ENCODE measurements around the gene DERL2.
A peak's percentile ranks its signal among the peaks of the same experiment; 100 is the strongest.

Gene DERL2

DNA sequence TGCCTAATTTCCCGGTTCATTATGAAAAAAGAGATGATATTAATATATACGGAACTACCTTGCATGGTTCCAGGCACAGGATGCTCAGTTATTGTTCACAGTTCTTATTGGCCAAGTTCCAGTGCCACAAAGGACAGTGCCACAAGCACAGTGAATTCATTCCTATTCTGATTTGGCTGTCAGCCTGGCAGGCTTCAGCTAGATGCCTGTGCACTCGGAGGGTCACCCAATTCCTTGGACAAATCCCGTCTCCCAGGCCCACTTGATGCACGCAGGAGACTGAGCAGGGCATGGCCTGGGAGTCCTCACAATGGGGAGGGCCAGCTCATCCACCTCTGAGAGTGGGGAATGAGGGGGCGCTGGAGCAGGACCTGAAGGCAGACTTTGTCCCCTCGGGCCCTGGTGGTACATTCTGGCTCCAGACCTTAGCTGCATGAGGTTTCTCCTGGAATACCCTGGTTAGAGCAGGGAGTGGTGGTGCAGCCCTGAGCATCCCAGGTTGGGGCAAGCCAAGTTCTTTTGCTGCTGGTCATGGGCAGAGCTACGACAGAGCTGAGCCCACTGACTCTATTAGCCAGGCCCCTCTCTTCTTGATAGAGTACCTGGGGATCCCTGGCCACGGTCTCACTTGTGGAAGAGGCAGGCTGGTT, 41.7 kb upstream of the DERL2 start:
- Histone ChIP-seq H3K36me3 (ENCODE audit: control insufficient read depth in 4 of 4, insufficient read depth in 4 of 4, low read length in 3 of 4) (peaks cover 4 to 47% (median 11%) of the 10 kb centered on the region in 4 experiments), H3K27ac (ENCODE audit: insufficient read depth in 1 of 2, low read depth in 1 of 2, low read length in 2 of 2, poor library complexity in 1 of 2, severe bottlenecking in 2 of 2) (peak overlapping the region in 1 of 2 experiments; percentile 63), H3K4me3 (ENCODE audit: control insufficient read depth in 1 of 7, extremely low read depth in 1 of 7, insufficient read depth in 4 of 7, low read depth in 2 of 7, low read length in 6 of 7) (no peak overlapping the region), H3K27me3 (replicated peaks in 2 of 5; ENCODE audit: control insufficient read depth in 4 of 5, insufficient read depth in 5 of 5, low read length in 4 of 5) (no peaks in the 10 kb centered on the region), H3K9me3 (ENCODE audit: control extremely low read depth in 1 of 5, control insufficient read depth in 4 of 5, insufficient read depth in 2 of 5, low read depth in 1 of 5, low read length in 4 of 5) (no peaks in the 10 kb centered on the region), H3K4me1 (ENCODE audit: control extremely low read depth in 1 of 4, control insufficient read depth in 4 of 4, insufficient read depth in 4 of 4, low read length in 3 of 4) (peaks cover 0 to 20% (median 17%) of the 10 kb centered on the region in 4 experiments)
- DNase-seq = no peak
- POLR2A ChIA-PET = interaction anchor here (0.9 to 1.4 kb wide), 3 partner anchors 11 to 28 kb away, joined by 3 to 4 read pairs (median 3); no protein-coding TSS in a partner anchor
- CTCF ChIA-PET = interaction anchor here (1.1 to 1.6 kb wide), 2 partner anchors 31 to 47 kb away, joined by 3 to 5 read pairs; no protein-coding TSS in a partner anchor
- WGBS (ENCODE audit: insufficient coverage) = 98% methylated on average over 6 of the region's 9 CpGs

DNA sequence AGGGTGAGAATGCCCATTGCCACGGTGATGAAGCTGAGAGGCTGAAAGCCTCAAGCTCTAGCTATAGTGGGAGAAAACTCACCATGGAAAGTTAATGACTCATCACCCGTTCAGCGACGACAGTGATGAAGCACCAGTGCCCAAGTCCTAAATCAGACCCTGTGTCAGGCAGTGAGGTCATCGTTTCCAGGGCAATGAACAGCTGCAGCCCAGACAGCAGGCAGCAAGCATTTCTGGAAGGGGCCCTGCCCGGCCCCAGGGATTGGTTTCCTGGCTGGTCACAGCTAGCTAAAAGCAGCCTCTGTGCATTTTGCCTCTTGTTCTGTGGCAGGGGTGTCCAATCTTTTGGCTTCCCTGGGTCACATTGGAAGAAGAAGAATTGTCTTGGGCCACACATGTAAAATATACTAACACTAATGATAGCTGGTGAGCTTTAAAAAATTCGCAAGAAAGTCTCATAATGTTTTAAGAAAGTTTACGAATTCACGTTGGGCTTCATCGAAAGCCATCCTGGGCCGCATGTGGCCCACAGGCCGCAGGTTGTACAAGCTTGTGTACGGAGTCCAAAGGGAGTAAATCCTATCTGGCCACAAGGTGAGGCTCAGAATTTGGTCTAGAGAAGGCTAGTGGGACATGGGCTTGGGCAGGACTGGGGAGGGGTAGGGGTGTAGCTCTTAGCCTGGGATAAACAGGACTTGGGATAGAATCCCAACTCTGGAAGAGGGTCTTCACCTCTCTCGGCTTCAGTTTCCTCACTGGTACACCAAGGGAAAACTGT, 41.0 kb upstream of the DERL2 start:
- H3K9me3 ChIP-seq (ENCODE audit: control extremely low read depth in 1 of 5, control insufficient read depth in 4 of 5, insufficient read depth in 2 of 5, low read depth in 1 of 5, low read length in 4 of 5) = no peaks in the 10 kb centered on the region
- CTCF ChIA-PET = interaction anchor here (1.0 to 1.6 kb wide), 4 partner anchors 9 to 47 kb away, joined by 3 to 5 read pairs (median 4); no protein-coding TSS in a partner anchor
- peaks cover 5 to 42% (median 13%) of the 10 kb centered on the region in 4 experiments for H3K36me3 ChIP-seq (ENCODE audit: control insufficient read depth in 4 of 4, insufficient read depth in 4 of 4, low read length in 3 of 4)
- peak; percentile 87 to 95 (median 95) for DNase-seq
- 58% methylated on average over 14 of the region's 14 CpGs for WGBS (ENCODE audit: insufficient coverage)
- H3K4me1 ChIP-seq (ENCODE audit: control extremely low read depth in 1 of 4, control insufficient read depth in 4 of 4, insufficient read depth in 4 of 4, low read length in 3 of 4) = peaks cover 0 to 20% (median 17%) of the 10 kb centered on the region in 4 experiments
- no peaks in the 10 kb centered on the region for H3K27me3 ChIP-seq (replicated peaks in 2 of 5; ENCODE audit: control insufficient read depth in 4 of 5, insufficient read depth in 5 of 5, low read length in 4 of 5)
- peak overlapping the region in 1 of 7 experiments; percentile 2 for H3K4me3 ChIP-seq (ENCODE audit: control insufficient read depth in 1 of 7, extremely low read depth in 1 of 7, insufficient read depth in 4 of 7, low read depth in 2 of 7, low read length in 6 of 7)
- H3K27ac ChIP-seq (ENCODE audit: insufficient read depth in 1 of 2, low read depth in 1 of 2, low read length in 2 of 2, poor library complexity in 1 of 2, severe bottlenecking in 2 of 2) = peak overlapping the region in 1 of 2 experiments; percentile 63
- POLR2A ChIA-PET = interaction anchor here (0.7 to 1.4 kb wide), 4 partner anchors 12 to 41 kb away, joined by 3 to 6 read pairs (median 4); partner anchors contain the start of genes DERL2 and MIS12

DNA sequence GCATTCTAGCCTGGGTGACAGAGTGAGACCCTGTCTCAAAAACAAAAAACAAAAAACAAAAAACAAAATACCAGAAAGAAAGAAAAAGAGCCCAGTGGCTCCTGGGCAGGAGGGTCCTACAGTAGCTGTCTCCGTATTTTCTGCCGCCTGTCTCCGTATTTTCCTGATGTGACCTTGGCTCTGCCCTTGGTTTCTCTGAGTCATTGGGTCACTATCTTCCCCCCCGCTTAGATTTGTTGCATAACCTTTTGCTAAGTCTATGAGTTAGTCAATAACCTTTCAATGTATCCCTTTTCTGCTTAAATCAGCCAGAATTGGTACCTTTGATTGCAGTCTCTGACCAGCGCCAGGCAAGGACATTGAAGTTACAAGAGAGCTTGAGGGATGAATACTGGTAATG, 37.3 kb upstream of the DERL2 start:
- Histone ChIP-seq H3K27ac (ENCODE audit: insufficient read depth in 1 of 2, low read depth in 1 of 2, low read length in 2 of 2, poor library complexity in 1 of 2, severe bottlenecking in 2 of 2) (no peak overlapping the region), H3K9me3 (ENCODE audit: control extremely low read depth in 1 of 5, control insufficient read depth in 4 of 5, insufficient read depth in 2 of 5, low read depth in 1 of 5, low read length in 4 of 5) (no peaks in the 10 kb centered on the region), H3K27me3 (replicated peaks in 2 of 5; ENCODE audit: control insufficient read depth in 4 of 5, insufficient read depth in 5 of 5, low read length in 4 of 5) (no peaks in the 10 kb centered on the region), H3K4me1 (ENCODE audit: control extremely low read depth in 1 of 4, control insufficient read depth in 4 of 4, insufficient read depth in 4 of 4, low read length in 3 of 4) (peaks cover 0 to 20% (median 17%) of the 10 kb centered on the region in 4 experiments), H3K4me3 (ENCODE audit: control insufficient read depth in 1 of 7, extremely low read depth in 1 of 7, insufficient read depth in 4 of 7, low read depth in 2 of 7, low read length in 6 of 7) (no peak overlapping the region), H3K36me3 (ENCODE audit: control insufficient read depth in 4 of 4, insufficient read depth in 4 of 4, low read length in 3 of 4) (peaks cover 3 to 26% (median 5%) of the 10 kb centered on the region in 4 experiments)
- ChIA-PET CTCF (no interaction called here), POLR2A (interaction anchor here (0.7 to 1.2 kb wide), 2 partner anchors 37 to 1036 kb away, joined by 3 read pairs; partner anchors contain the start of genes DERL2 and MIS12)
- no peak for DNase-seq
- 89% methylated on average over 5 of the region's 5 CpGs for WGBS (ENCODE audit: insufficient coverage)

- H3K27me3 ChIP-seq (replicated peaks in 2 of 5; ENCODE audit: control insufficient read depth in 4 of 5, insufficient read depth in 5 of 5, low read length in 4 of 5) = no peaks in the 10 kb centered on the region
- ChIA-PET CTCF (no interaction called here), POLR2A (no interaction called here)
- no peak for DNase-seq
- no peak overlapping the region for H3K27ac ChIP-seq (ENCODE audit: insufficient read depth in 1 of 2, low read depth in 1 of 2, low read length in 2 of 2, poor library complexity in 1 of 2, severe bottlenecking in 2 of 2)
- no peaks in the 10 kb centered on the region for H3K9me3 ChIP-seq (ENCODE audit: control extremely low read depth in 1 of 5, control insufficient read depth in 4 of 5, insufficient read depth in 2 of 5, low read depth in 1 of 5, low read length in 4 of 5)
- no peak overlapping the region for H3K4me3 ChIP-seq (ENCODE audit: control insufficient read depth in 1 of 7, extremely low read depth in 1 of 7, insufficient read depth in 4 of 7, low read depth in 2 of 7, low read length in 6 of 7)
- WGBS (ENCODE audit: insufficient coverage) = 67% methylated on average over 1 of the region's 1 CpG
- peaks cover 0 to 14% (median 13%) of the 10 kb centered on the region in 4 experiments for H3K4me1 ChIP-seq (ENCODE audit: control extremely low read depth in 1 of 4, control insufficient read depth in 4 of 4, insufficient read depth in 4 of 4, low read length in 3 of 4)
- peaks cover 3 to 25% (median 5%) of the 10 kb centered on the region in 4 experiments for H3K36me3 ChIP-seq (ENCODE audit: control insufficient read depth in 4 of 4, insufficient read depth in 4 of 4, low read length in 3 of 4)
These were observed 36.5 kb upstream of the DERL2 start for GRCh38 chr17:5522476-5522875.

DNA sequence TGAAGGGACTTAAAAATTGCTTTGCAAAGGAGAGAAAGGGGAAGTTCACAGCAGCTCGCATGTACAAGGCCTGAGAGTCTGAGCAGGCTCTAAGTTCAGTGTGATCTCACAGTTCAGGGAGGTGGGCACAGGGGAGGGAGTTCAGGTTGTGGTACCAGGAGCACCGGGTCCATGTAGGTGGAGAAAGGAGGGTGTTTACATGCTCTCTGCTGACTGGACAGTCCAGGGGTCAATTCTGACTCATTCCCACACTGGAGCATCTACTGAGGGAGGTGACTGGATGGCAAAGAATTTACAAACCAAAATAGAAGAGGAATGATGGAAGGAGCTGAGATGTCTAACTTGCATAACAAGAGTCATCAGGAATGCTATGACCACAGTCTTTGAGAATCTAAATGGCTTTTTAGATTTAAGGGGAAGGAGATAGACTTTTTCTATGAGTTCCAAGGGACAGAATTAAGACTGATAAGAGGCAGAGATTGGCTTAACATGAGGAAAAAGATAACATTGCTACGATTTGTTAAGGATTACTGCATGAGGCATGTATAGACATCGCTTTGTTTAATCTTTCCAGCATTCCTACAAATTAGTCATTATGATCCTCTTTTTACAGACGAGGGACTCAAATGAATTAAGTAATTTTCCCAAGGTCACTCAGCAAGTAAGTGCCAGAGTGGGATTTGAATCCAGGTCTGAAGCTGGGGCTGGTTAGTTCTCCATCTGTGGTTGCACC, 30.2 kb upstream of the DERL2 start:
- CTCF ChIA-PET = interaction anchor here (1.4 to 1.6 kb wide), 2 partner anchors 11 to 14 kb away, joined by 3 to 4 read pairs; no protein-coding TSS in a partner anchor
- H3K36me3 ChIP-seq (ENCODE audit: control insufficient read depth in 4 of 4, insufficient read depth in 4 of 4, low read length in 3 of 4) = peaks cover 3 to 26% (median 6%) of the 10 kb centered on the region in 4 experiments

GRCh38 chr17:5514976-5515375, 29.0 kb upstream of the DERL2 start:
- CTCF ChIA-PET = no interaction called here
- no peak overlapping the region for H3K4me3 ChIP-seq (ENCODE audit: control insufficient read depth in 1 of 7, extremely low read depth in 1 of 7, insufficient read depth in 4 of 7, low read depth in 2 of 7, low read length in 6 of 7)
- POLR2A ChIA-PET = no interaction called here
- no peak for DNase-seq
- 100% methylated on average over 7 of the region's 10 CpGs for WGBS (ENCODE audit: insufficient coverage)
- H3K27me3 ChIP-seq (replicated peaks in 2 of 5; ENCODE audit: control insufficient read depth in 4 of 5, insufficient read depth in 5 of 5, low read length in 4 of 5) = no peaks in the 10 kb centered on the region
- no peaks in the 10 kb centered on the region for H3K4me1 ChIP-seq (ENCODE audit: control extremely low read depth in 1 of 4, control insufficient read depth in 4 of 4, insufficient read depth in 4 of 4, low read length in 3 of 4)
- no peaks in the 10 kb centered on the region for H3K9me3 ChIP-seq (ENCODE audit: control extremely low read depth in 1 of 5, control insufficient read depth in 4 of 5, insufficient read depth in 2 of 5, low read depth in 1 of 5, low read length in 4 of 5)
- no peak overlapping the region for H3K27ac ChIP-seq (ENCODE audit: insufficient read depth in 1 of 2, low read depth in 1 of 2, low read length in 2 of 2, poor library complexity in 1 of 2, severe bottlenecking in 2 of 2)
- H3K36me3 ChIP-seq (ENCODE audit: control insufficient read depth in 4 of 4, insufficient read depth in 4 of 4, low read length in 3 of 4) = peaks cover 3 to 22% (median 6%) of the 10 kb centered on the region in 4 experiments

More for the DNA sequence above, 30.2 kb upstream of the DERL2 start:
- no peaks in the 10 kb centered on the region for H3K27me3 ChIP-seq (replicated peaks in 2 of 5; ENCODE audit: control insufficient read depth in 4 of 5, insufficient read depth in 5 of 5, low read length in 4 of 5)
- 71% methylated on average over 3 of the region's 5 CpGs for WGBS (ENCODE audit: insufficient coverage)
- no peak overlapping the region for H3K4me3 ChIP-seq (ENCODE audit: control insufficient read depth in 1 of 7, extremely low read depth in 1 of 7, insufficient read depth in 4 of 7, low read depth in 2 of 7, low read length in 6 of 7)
- peak in 2 of 3 donors; percentile 27 to 61 for DNase-seq
- POLR2A ChIA-PET = no interaction called here
- no peak overlapping the region for H3K27ac ChIP-seq (ENCODE audit: insufficient read depth in 1 of 2, low read depth in 1 of 2, low read length in 2 of 2, poor library complexity in 1 of 2, severe bottlenecking in 2 of 2)
- no peaks in the 10 kb centered on the region for H3K4me1 ChIP-seq (ENCODE audit: control extremely low read depth in 1 of 4, control insufficient read depth in 4 of 4, insufficient read depth in 4 of 4, low read length in 3 of 4)
- H3K9me3 ChIP-seq (ENCODE audit: control extremely low read depth in 1 of 5, control insufficient read depth in 4 of 5, insufficient read depth in 2 of 5, low read depth in 1 of 5, low read length in 4 of 5) = no peaks in the 10 kb centered on the region

All from common myeloid progenitor, CD34-positive (primary cell).